Neuronal stem cell (in vitro differentiated cells): ENCODE results near the gene KRT12.
A peak's percentile ranks its signal among the peaks of the same experiment; 100 is the strongest.

ENCODE experiments used
- DNase-seq: peaks from one replicate; pipeline ENCODE4 v3.0.0-alpha.2; 2013; ENCODE audit warnings: low spot score
- H2AFZ ChIP-seq: one replicate; pipeline ENCODE4 v1.6.1; 2013; ENCODE audit warnings: mild to moderate bottlenecking, low read length, inconsistent platforms
- H2AK5ac ChIP-seq: 2 replicates; pipeline ENCODE4 v1.6.1; 2013; ENCODE audit warnings: low read depth, mild to moderate bottlenecking, inconsistent platforms, low read length, moderate library complexity, mixed read lengths
- H2BK120ac ChIP-seq: 2 replicates; pipeline ENCODE4 v1.6.1; 2013; ENCODE audit warnings: low read depth, mild to moderate bottlenecking, inconsistent platforms, low read length, moderate library complexity, mixed read lengths
- H2BK12ac ChIP-seq: one replicate; pipeline ENCODE4 v1.6.1; 2013; ENCODE audit warnings: low read length, inconsistent platforms
- H2BK15ac ChIP-seq: 2 replicates; pipeline ENCODE4 v1.6.1; 2013; ENCODE audit warnings: mild to moderate bottlenecking, low read length, inconsistent platforms, mixed read lengths
- H2BK5ac ChIP-seq: one replicate; pipeline ENCODE4 v1.6.1; 2013; ENCODE audit warnings: inconsistent platforms, mild to moderate bottlenecking, low read length, moderate library complexity
- H3K14ac ChIP-seq: one replicate; pipeline ENCODE4 v1.6.1; 2013; ENCODE audit warnings: low read length, inconsistent platforms
- H3K18ac ChIP-seq: 2 replicates; pipeline ENCODE4 v1.6.1; 2013; ENCODE audit warnings: low read length, inconsistent platforms
- H3K23ac ChIP-seq: 2 replicates; pipeline ENCODE4 v1.6.1; 2013; ENCODE audit warnings: low read depth, mild to moderate bottlenecking, mixed read lengths, low read length, inconsistent platforms; ENCODE audit not compliant: poor library complexity
- H3K27ac ChIP-seq: replicated peaks from 3 replicates; pipeline ENCODE4 v1.5.1; 2013; ENCODE audit warnings: low read length, inconsistent platforms
- H3K27me3 ChIP-seq, 3 experiments: 2 replicates each; pipeline ENCODE4 v1.6.1; 2013; ENCODE audit warnings: low read length in 3 of 3, mild to moderate bottlenecking in 2 of 3, inconsistent platforms in 1 of 3, low read depth in 1 of 3, mixed read lengths in 1 of 3, moderate library complexity in 1 of 3; ENCODE audit not compliant: control insufficient read depth in 3 of 3, insufficient read depth in 3 of 3
- H3K36me3 ChIP-seq, 2 donors: replicated peaks in 1 of 2; 2 replicates each; pipeline ENCODE4 v1.6.1; 2013; ENCODE audit warnings: low read length in 2 of 2; ENCODE audit not compliant: control insufficient read depth in 2 of 2, insufficient read depth in 2 of 2
- H3K4ac ChIP-seq: 2 replicates; pipeline ENCODE4 v1.6.1; 2013; ENCODE audit warnings: inconsistent platforms, mild to moderate bottlenecking, low read length, moderate library complexity
- H3K4me1 ChIP-seq, 2 donors: 1 replicate in 1 of 2; 2 replicates in 1 of 2; pipeline ENCODE4 v1.6.1; 2013; ENCODE audit warnings: low read length in 2 of 2, low read depth in 1 of 2; ENCODE audit not compliant: control insufficient read depth in 2 of 2, insufficient read depth in 1 of 2
- H3K4me2 ChIP-seq: one replicate; pipeline ENCODE4 v1.6.1; 2013; ENCODE audit warnings: mild to moderate bottlenecking, low read length, inconsistent platforms; ENCODE audit not compliant: insufficient read depth, poor library complexity, severe bottlenecking
- H3K4me3 ChIP-seq, 2 donors: 2 replicates each; pipeline ENCODE4 v1.5.1; 2013; ENCODE audit warnings: low read length in 2 of 2, mild to moderate bottlenecking in 2 of 2, inconsistent platforms in 1 of 2, moderate library complexity in 1 of 2
- H3K79me1 ChIP-seq: one replicate; pipeline ENCODE4 v1.6.1; 2013; ENCODE audit warnings: low read depth, mild to moderate bottlenecking, inconsistent platforms, low read length, moderate library complexity
- H3K9ac ChIP-seq: one replicate; pipeline ENCODE4 v1.6.1; 2013; ENCODE audit warnings: mild to moderate bottlenecking, low read depth, low read length, inconsistent platforms; ENCODE audit not compliant: poor library complexity
- H3K9me3 ChIP-seq, 2 donors: replicated peaks in 1 of 2; 2 replicates each; pipeline versions ENCODE3 to v1.6.1; 2013; ENCODE audit warnings: low read length in 2 of 2, mild to moderate bottlenecking in 2 of 2, inconsistent platforms in 1 of 2, low read depth in 1 of 2, mixed read lengths in 1 of 2, moderate library complexity in 1 of 2; ENCODE audit not compliant: control insufficient read depth in 2 of 2, insufficient read depth in 1 of 2
- H4K8ac ChIP-seq: one replicate; pipeline ENCODE4 v1.6.1; 2013; ENCODE audit warnings: low read depth, mild to moderate bottlenecking, inconsistent platforms, low read length, moderate library complexity
- H4K91ac ChIP-seq: one replicate; pipeline ENCODE4 v1.6.1; 2013; ENCODE audit warnings: low read length, low read depth, mild to moderate bottlenecking, inconsistent platforms; ENCODE audit not compliant: poor library complexity
- WGBS, 2 donors: extraction: QIAGEN DNeasy Blood & Tissue Kit; methylation state at CpG; one replicate each; pipeline ENCODE4 v1.1.7; 2013; ENCODE audit warnings: missing lambda C conversion rate in 2 of 2, mixed read lengths in 1 of 2; ENCODE audit not compliant: insufficient read length in 2 of 2, insufficient replicate concordance in 1 of 2; ENCODE audit errors: extremely low coverage in 2 of 2; 5-methylcytosine and 5-hydroxymethylcytosine counted together

KRT12 gene

DNA sequence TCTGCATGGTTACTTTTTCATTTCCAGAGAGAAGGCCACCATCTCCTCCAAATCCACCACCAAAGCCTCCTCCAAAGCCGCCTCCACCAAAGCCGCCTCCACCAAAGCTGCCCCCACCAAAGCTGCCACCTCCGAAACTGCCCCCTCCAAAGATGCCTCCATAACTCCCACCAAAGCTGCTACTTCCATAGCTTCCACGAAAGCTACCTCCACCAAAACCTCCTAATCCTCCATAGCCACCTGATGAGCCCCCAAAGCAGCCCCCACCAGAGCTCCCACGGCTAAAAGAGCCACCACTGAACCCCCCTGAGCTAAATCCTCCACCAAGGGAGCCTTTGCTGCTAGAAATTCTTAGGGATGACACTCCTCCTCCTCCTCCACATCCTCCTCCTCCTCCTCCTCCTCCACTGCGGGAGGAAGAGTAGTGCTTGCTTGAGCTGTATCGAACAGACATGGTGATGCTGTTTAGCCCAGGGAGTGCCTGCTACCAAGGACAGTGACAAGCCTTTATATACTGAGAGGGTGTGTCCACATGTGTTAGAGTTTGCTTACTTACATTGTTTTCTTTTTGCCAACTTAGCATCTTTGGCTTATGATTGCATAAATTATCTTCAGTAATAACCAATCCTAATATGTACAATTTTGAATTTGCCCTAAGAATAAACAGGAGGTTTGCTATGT, 44.8 kb downstream of the KRT12 start, which contains the start of gene KRT10:
Gene KRT10, minus strand, starts transcription at position 483 of the 681 bp plus-strand sequence. Its CDS starts 29 bp downstream, at position 454.
- Histone ChIP-seq H3K4me3 (no peak within 1 kb of the TSS), H3K36me3 (peaks cover 5 to 9% of the 10 kb centered on the region in 2 donors), H3K9me3 (peaks cover 0 to 1% of the 10 kb centered on the region in 2 donors), H3K14ac (no peak within 1 kb of the TSS), H3K4me2 (no peak within 1 kb of the TSS), H3K9ac (no peak within 1 kb of the TSS), H4K91ac (no peak within 1 kb of the TSS), H2BK120ac (no peak within 1 kb of the TSS), H2BK15ac (no peak within 1 kb of the TSS), H2AK5ac (no peak within 1 kb of the TSS), H3K27ac (no peak within 1 kb of the TSS), H2BK5ac (no peak within 1 kb of the TSS), H3K23ac (no peak within 1 kb of the TSS), H3K18ac (no peak within 1 kb of the TSS), H4K8ac (peak within 1 kb of the TSS; percentile 86), H3K4me1 (peaks cover 0 to 2% of the 10 kb centered on the region in 2 donors), H3K4ac (no peak within 1 kb of the TSS), H3K27me3 (no peaks in the 10 kb centered on the region), H3K79me1 (no peaks in the 10 kb centered on the region), H2BK12ac (no peak within 1 kb of the TSS), H2AFZ (no peak within 1 kb of the TSS)
- no peak for DNase-seq
- WGBS, 2 donors, result no CpG with 5 or more reads among the region's 7 CpGs

DNA sequence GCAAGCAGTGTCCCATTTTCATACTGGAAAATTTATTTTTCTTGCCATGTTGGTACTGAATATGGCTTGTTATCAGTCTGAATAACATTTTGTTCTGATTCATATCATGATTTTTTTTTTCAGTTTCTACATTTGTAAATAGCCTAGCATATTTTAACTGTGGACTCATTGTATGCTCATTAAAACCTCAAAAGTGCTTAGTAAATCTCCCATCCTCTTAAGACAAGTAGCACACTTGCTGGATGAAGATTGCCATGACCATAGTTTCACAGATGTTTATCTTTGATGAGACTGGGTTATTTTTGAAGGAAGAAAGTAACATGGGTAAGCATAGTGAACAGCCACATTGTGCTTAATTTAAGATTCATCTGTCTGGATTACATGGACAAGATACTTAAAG, 45.5 kb downstream of the KRT12 start:
- Histone ChIP-seq H2AFZ (no peak overlapping the region), H2BK15ac (no peak overlapping the region), H4K91ac (no peak overlapping the region), H3K4me3 (no peak overlapping the region), H2BK120ac (no peak overlapping the region), H3K4ac (no peak overlapping the region), H3K27ac (no peak overlapping the region), H3K79me1 (no peaks in the 10 kb centered on the region), H2AK5ac (no peak overlapping the region), H3K14ac (no peak overlapping the region), H3K4me2 (no peak overlapping the region), H3K36me3 (peaks cover 7 to 16% of the 10 kb centered on the region in 2 donors), H3K9ac (no peak overlapping the region), H3K18ac (no peak overlapping the region), H3K27me3 (no peaks in the 10 kb centered on the region), H3K9me3 (peaks cover 0 to 1% of the 10 kb centered on the region in 2 donors), H3K4me1 (peaks cover 0 to 2% of the 10 kb centered on the region in 2 donors), H3K23ac (no peak overlapping the region), H4K8ac (no peak overlapping the region), H2BK12ac (no peak overlapping the region), H2BK5ac (no peak overlapping the region)
- no peak for DNase-seq

DNA sequence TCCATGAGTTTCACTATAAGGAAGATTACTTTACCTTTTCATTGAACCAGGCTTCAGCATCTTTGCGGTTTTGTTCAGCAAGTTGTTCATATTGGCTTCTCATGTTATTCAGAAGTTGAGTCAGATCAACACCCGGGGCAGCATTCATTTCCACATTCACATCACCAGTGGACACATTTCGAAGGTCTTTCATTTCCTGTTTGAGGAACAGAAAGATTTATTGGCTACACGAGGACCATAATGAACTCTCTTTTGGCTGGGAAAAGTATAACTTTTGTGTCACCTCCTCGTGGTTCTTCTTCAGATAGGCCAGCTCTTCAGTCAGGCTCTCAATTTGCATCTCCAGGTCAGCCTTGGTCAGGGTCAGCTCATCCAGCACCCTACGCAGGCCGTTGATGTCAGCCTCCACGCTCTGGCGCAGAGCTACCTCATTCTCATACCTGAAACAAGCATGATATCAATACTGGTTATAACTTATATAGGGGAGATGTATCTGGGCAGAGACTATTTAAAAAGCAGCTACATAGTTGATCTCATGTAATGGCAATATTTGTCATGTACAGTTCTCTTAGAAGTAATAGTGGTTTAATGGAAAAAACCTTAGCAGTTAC, 46.7 kb downstream of the KRT12 start:
- no peaks in the 10 kb centered on the region for H3K79me1 ChIP-seq
- H2AFZ ChIP-seq, result no peak overlapping the region
- H3K18ac ChIP-seq, result no peak overlapping the region
- H3K14ac ChIP-seq, result no peak overlapping the region
- no peak for DNase-seq
- H3K27me3 ChIP-seq, result no peaks in the 10 kb centered on the region
- H3K9me3 ChIP-seq, result peaks cover 0 to 1% of the 10 kb centered on the region in 2 donors
- H2AK5ac ChIP-seq, result no peak overlapping the region
- H3K4ac ChIP-seq, result no peak overlapping the region
- H4K8ac ChIP-seq, result no peak overlapping the region
- WGBS, 2 donors, result no CpG with 5 or more reads among the region's 9 CpGs
- H3K4me3 ChIP-seq, result peak overlapping the region in 1 of 2 donors; percentile 82
- no peak overlapping the region for H4K91ac ChIP-seq
- H3K27ac ChIP-seq, result no peak overlapping the region
- H2BK5ac ChIP-seq, result no peak overlapping the region
- no peak overlapping the region for H2BK12ac ChIP-seq
- peaks cover 0 to 2% of the 10 kb centered on the region in 2 donors for H3K4me1 ChIP-seq
- no peak overlapping the region for H3K9ac ChIP-seq
- no peak overlapping the region for H3K23ac ChIP-seq
- no peak overlapping the region for H2BK15ac ChIP-seq
- no peak overlapping the region for H2BK120ac ChIP-seq
- no peak overlapping the region for H3K4me2 ChIP-seq
- H3K36me3 ChIP-seq, result peaks cover 5 to 17% of the 10 kb centered on the region in 2 donors

DNA sequence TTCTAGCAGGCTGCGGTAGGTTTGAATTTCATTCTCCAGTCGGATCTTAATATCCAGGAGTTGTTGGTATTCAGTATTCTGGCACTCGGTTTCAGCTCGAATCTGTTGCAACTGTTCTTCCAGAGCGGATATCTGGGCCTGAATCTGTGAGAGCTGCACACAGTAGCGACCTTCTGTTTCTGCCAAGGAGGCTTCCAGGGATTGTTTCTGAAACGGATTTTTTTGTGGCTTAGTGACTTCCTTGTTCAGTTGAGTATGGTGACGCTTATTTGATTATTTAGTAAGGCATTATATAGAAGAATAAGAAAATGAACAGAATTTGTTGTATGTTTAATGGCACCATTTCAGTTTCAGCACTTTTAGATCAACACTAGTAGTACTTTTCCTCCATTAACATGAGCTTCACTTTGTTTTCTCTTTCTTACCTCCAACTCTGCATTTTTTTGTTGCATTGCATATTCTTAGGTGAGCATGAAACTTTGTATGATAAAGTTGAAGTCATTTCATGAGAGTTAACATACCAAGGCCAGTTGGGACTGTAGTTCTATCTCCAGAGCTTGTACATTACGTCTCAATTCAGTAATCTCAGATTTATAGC, 47.4 kb downstream of the KRT12 start:
- Histone ChIP-seq H3K79me1 (no peaks in the 10 kb centered on the region), H3K27ac (no peak overlapping the region), H2BK120ac (no peak overlapping the region), H2AFZ (peak overlapping the region; percentile 98), H3K36me3 (peaks cover 5 to 17% of the 10 kb centered on the region in 2 donors), H3K4me1 (peaks cover 0 to 2% of the 10 kb centered on the region in 2 donors), H3K4ac (no peak overlapping the region), H3K18ac (no peak overlapping the region), H3K14ac (no peak overlapping the region), H3K4me2 (peak overlapping the region; percentile 43), H3K9ac (no peak overlapping the region), H4K8ac (no peak overlapping the region), H3K27me3 (no peaks in the 10 kb centered on the region), H2BK12ac (no peak overlapping the region), H3K4me3 (peak overlapping the region; percentile 79 to 82), H2AK5ac (no peak overlapping the region), H4K91ac (no peak overlapping the region), H2BK5ac (no peak overlapping the region), H3K9me3 (peaks cover 0 to 1% of the 10 kb centered on the region in 2 donors), H3K23ac (no peak overlapping the region), H2BK15ac (no peak overlapping the region)
- DNase-seq, result no peak
- no CpG with 5 or more reads among the region's 9 CpGs for WGBS, 2 donors
